CMK (cell line): ENCODE data around the gene TBCEL.
"Not testable (repeated sequence)": the region's sequence is repeated elsewhere in the genome, so short reads cannot be mapped to it uniquely, and the experiment has no call there.

Experiments
- DNase-seq: peaks from one replicate; pipeline ENCODE4 v3.0.0-alpha.2; 2010; ENCODE audit warnings: low read depth

The TBCEL gene

DNA sequence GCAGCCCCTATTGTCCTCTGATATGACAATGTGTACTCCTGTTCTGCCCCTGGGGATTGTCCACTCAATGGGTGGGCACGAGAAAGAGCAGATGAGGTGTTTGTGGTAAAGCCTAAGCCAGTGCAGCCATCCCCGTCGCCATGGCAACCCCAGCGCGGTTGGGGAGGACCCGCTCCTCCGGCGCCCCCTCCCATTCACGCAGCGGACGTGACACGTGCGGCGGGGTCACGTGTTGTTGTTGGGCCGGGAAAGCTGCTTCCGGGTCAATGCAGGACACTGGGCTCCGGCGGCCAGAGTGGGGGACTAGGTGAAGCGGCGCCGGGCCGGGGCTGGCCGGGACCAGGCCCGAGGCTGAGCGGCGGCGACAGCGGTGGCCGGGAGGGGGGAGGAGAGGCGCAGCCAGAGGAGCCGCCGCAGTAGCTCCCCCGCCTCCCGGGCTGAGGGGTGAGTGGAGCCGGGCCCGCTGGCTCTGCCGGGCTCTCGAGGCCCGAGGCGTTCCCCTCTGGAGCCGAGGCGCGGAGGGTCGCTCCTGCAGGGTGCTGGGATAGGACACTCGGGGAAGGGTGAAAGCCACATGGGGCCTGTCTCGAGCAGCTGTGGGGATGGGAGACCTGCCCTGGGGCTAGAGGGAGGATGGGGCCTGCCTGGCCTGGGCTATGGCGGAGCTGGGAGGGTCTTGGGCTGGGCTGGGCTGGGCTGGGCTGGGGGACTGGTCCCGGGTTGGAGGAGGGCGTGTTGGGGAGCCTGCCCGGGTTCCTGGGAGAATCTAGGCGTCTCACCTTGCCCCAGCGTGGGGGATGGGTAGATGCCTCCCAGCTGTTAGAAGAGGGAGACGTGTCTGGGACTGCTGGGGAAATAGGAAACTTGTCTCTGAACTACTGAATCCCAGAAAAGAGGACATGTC lies at the start of gene TBCEL:
Gene TBCEL, plus strand, starts transcription at position 255 of the 904 bp plus-strand sequence. CDS start 21,589 bp downstream, outside the sequence.
- peak; percentile 81 for DNase-seq

DNA sequence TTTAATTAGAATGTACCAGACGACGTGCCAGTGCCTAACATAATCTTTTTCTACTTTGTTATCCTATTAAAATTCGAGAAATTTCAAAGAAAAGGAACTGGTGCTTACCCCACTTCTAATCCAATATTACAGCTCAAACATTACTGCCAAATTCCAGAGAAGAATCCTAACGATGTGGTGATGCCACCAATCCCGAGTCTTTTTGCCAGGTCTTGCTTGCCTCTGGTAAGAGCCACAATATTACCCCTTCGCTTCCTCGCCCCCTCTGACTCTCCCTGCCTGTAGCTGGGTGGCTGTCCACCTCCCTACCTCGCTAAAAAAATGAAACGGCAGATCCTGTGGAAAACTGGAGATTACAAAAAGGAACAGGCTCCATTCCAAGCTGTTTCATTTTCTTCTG lies 49.4 kb upstream of the TBCEL start:
- no peak for DNase-seq

DNA sequence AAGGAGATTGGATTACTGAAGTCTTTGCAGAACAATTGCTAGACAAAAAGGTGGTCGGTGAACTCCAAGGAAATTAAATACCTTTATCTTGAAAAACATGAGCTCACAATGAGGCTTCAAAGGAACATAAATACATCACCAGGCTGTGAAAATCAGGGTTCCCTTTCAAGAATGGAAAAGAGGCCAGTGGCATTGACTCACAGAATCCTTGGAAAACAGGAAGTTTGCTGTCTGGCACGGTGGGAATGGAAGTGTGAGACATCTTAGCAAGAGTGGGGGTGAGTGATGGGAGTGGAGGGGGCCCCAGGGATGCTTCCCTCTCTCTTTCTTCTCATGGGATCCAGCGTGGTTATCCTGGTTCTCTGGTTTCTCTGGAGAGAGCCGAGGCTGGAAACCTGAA lies 48.9 kb upstream of the TBCEL start:
- DNase-seq: no peak

DNA sequence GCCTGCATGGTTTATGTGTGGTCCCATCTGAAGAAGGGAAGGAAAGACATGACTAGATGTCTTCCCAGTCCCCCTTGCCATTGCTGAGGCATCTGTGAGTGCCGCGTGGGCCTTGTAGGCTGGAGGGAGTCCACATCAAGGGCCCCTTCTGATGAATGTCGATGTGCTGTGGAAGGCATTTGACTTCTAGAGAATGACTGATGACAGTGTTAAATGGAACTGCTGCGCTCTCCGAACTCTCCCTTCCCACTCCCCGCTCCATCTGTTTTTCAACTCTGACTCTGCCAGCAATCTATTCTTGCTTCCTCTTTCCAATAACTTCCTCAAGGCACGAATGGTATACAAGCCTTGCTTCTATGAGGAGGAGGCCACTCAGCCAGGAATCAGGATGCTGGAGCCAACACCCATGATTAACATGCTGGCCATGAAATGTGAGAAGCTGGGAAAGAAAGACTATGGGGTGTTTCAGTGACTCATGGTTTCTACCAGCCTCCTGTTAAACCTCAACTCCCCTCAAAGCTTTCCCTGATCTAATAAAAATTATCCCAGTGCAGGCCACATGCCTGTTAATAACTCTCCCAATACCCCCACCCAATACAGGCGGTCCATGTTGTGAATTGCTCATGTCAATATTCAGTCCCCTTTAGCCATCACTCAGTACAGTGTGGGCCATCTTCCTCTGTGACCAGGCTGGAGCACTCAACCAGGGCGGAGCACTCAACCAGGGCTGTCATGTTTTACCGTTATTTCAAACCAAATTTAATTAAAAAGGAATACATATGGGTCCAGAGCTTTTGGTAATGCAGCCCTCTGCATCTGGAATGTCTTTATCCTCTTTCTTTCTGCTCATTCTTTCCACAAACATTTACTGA lies 46.4 kb upstream of the TBCEL start:
- DNase-seq: no peak

- no peak for DNase-seq
These were observed 45.2 kb upstream of the TBCEL start for GRCh38 chr11:120978701-120979100.

DNA sequence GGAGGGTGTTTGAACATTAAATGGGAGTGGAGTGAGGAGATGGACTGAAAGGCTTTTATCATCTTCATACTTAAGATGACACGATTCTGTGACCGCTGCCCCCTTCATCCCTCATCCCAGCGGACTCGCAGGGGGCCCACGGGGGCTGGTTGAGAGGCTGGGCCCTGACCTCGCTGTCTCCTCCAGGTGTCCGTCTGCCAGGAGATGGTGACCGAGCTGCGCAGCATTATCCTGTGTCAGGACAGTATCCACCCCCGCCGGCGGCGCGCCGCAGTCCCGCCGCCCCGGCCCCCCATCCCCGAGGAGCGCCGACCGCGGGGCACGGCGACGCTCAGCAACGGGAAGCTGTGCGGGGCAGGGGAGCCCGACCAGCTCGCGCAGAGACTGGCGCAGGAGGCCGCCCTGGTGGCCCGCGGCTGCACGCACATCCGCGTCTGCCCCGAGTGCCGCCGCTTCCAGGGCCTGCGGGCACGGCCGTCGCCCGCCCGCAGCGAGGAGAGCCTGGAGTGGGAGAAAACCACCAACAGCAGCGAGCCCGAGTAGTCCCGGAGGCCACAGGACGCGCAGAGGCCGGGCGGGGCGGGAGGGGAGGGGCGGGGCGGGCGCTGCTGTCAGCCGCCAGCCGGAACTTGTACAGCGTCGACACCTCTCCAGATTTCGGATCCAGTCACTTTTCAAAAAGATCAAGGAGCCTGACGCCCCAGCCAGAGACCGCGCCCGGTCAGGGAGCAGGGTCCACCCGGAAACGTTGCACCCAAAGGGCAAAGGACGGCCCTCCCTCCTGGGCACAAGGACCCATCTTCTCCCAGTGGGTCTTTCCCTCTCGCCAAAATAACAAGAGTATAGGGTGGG lies 38.0 kb upstream of the TBCEL start:
- peak; percentile 20 for DNase-seq

GRCh38 chr11:120988603-120989002 lies 35.3 kb upstream of the TBCEL start:
- no peak for DNase-seq

DNA sequence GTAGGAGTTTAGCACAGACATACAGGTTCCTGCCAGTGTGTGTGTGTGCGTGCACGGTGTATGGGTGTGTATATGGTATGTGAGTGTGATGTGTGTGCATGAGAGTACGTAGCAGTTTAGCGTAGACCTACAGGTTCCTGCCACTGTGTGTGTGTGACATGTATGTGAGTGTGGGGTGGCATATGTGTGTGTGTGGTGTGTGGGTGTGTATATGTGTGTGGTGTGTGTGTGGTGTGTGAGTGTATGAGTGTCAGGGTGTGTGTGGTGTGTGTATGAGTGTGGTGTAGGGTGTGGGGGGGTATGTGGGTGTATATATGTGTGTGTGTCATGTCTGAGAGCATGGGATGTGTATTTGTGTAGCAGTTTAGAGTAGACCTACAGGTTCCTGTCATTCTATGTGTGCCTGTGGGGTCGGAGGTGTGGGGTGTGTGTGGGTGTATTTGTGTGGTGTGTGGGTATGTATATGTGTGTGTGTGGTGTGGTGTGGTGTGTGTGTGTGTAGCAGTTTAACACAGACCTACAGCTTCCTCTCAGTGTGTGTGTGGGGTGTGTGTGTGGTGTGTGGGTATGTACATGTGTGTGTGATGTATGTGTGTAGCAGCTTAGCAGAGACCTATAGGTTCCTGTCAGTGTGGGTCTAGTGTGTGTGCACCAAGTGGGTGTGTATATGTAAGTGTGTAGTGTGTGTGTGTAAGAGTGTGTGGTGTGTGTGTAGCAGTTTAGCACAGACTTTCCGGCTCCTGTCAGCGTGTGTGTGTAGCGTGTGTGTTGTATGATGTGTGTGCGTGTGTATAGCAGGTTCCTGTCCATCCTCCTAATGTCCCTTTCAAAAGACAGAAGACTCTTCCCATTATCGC lies 31.8 kb upstream of the TBCEL start:
- DNase-seq: no peak

- DNase-seq: no peak
These were observed 29.6 kb upstream of the TBCEL start for GRCh38 chr11:120994091-120994859.

GRCh38 chr11:120995184-120995583 lies 28.7 kb upstream of the TBCEL start:
- DNase-seq: no peak

DNA sequence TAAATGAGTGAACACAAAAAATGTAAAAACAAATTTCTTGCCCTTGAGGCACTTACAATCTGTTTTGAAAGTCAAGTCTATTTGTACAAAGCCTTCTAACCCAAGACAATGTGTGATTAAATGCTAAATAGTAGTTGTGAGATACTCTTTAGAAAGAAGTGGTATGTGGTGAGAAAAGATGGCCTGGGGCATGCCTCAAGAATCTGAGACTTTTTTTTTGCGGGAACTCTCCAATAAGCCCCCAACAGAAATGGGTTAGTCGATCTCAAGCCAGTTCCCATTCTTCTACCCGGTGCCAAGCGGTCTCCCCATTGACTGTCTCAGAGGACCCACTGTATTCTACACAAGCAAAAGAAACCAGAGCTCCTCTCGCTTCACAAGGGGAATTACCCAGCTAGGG lies 26.9 kb upstream of the TBCEL start:
- DNase-seq: no peak

- DNase-seq: no peak
These were observed 25.3 kb upstream of the TBCEL start for GRCh38 chr11:120998581-120998980.

DNA sequence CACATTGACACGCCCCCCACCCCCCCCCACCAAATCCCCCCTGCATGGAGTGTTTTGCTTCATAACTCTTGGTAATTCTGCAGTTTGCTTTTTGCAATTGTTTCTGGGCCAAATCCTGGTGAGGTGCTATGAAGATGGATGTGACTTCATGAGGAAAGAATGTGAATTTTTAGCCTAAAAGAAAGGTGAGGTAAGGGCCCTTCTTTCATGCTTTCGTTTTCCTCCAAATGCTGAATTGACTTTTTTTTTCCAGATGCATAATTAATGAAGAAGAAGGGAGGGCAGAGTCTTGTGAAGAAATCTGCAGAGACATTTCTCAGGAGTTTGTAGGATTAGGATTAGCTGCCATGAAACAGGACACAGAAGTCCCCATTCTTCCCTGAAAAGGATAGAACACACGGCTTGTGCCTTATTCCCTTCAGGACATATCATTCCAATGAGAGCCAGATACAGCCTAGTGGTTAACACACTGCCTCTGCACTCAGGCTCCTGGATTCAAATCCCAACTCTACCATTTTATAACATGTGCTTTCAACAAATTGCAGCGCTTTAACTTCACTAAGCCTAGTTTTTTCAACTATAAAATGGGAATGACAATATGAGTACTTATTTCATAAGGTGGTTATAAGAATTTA lies 19.6 kb upstream of the TBCEL start:
- DNase-seq: no peak

DNA sequence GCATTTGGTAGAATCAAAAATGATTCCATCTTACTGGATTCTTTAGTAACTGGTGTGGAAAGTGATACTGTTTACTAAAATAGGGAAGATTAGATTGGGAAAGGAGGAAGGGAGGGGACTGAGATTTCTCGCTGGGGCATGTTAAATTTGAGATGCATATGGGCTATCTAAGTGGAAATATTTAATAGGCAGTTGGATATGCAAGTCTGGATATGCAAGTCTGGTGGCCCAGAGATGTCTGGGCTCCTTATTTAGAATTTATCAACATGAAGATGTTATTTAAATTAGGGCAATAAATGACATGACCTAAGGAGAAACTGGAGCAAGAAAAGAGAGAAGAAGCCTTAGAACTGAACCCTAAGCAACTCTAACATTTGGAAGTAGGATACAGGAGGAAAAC lies 17.0 kb upstream of the TBCEL start:
- no peak for DNase-seq

- no peak for DNase-seq
These were observed 15.4 kb upstream of the TBCEL start for GRCh38 chr11:121008551-121008950.

GRCh38 chr11:121012091-121012490 lies 11.8 kb upstream of the TBCEL start:
- no peak for DNase-seq

GRCh38 chr11:121018746-121019145 lies 5.2 kb upstream of the TBCEL start:
- DNase-seq: no peak

DNA sequence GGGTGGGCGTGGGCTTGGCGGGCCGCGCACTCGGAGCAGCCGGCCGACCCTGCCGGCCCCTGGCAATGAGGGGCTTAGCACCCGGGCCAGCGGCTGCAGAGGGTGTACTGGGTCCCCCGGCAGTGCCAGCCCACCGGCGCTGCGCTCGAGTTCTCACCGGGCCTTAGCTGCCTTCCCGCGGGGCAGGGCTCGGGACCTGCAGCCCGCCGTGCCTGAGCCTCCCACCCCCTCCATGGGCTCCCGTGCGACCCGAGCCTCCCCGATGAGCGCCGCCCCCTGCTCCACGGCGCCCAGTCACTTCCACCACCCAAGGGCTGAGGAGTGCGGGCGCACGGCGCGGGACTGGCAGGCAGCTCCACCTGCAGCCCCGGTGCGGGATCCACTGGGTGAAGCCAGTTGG lies 2.2 kb upstream of the TBCEL start:
- DNase-seq: not testable (repeated sequence)

- no peak for DNase-seq
These were observed 1.1 kb downstream of the TBCEL start for GRCh38 chr11:121024989-121025388.

DNA sequence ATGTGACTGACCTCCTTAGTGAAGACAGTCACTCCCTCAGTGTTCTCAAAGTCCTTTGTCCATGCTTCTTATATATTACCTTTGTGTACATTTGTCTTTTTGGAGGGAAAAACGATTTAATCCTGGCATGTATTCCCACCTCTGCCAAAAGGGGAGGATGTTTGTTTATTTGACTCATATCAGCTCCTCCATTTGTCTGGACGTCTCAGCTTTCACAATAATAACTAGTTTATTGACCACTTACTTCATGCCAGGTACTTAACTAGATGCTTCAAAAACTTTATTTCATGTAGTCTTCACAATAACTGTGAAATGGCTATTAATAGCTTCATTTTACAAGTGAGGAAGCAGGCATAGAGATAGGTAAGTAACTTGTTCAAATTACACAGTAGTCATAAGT lies 5.3 kb downstream of the TBCEL start:
- no peak for DNase-seq
